Vagina (tissue), 2 donors: ENCODE measurements around the gene CKLF.
"Not testable (repeated sequence)": the region's sequence is repeated elsewhere in the genome, so short reads cannot be mapped to it uniquely, and the experiment has no call there.

ENCODE experiments used
- CTCF ChIP-seq, 3 experiments: fragments of 450-650 bp in 2 of 3; fragments of 200-600 bp in 1 of 3; sonication (generic) in 1 of 3; IDR thresholded peaks; one replicate each; pipeline ENCODE4 v1.5.1; 2017 to 2019; ENCODE audit warnings: antibody characterized with exemption in 3 of 3, mild to moderate bottlenecking in 2 of 3, moderate library complexity in 2 of 3
- POLR2A ChIP-seq, 2 donors: fragments of 450-650 bp; IDR thresholded peaks; one replicate each; pipeline ENCODE4 v1.6.1; 2017; ENCODE audit warnings: antibody characterized with exemption in 2 of 2, mild to moderate bottlenecking in 2 of 2, moderate library complexity in 2 of 2
- POLR2AphosphoS5 ChIP-seq, 2 donors: sonication (generic); formaldehyde crosslinking; IDR thresholded peaks; one replicate each; pipeline ENCODE4 v1.9.0; 2017; ENCODE audit warnings: antibody characterized with exemption in 2 of 2, mild to moderate bottlenecking in 2 of 2, low read depth in 1 of 2; ENCODE audit not compliant: insufficient read depth in 1 of 2

- TF ChIP-seq CTCF (IDR thresholded peaks at IDR 0.05); POLR2AphosphoS5 (IDR thresholded peaks at IDR 0.05; ENCODE audit: insufficient read depth in 1 of 2, low read depth in 1 of 2); POLR2A (IDR thresholded peaks at IDR 0.05): not testable (repeated sequence)
Measured at GRCh38 chr16:66596559-66596958, 44.2 kb downstream of the CKLF start.
